Measurements from ENCODE around the gene PPP2R2C.

PPP2R2C gene

DNA sequence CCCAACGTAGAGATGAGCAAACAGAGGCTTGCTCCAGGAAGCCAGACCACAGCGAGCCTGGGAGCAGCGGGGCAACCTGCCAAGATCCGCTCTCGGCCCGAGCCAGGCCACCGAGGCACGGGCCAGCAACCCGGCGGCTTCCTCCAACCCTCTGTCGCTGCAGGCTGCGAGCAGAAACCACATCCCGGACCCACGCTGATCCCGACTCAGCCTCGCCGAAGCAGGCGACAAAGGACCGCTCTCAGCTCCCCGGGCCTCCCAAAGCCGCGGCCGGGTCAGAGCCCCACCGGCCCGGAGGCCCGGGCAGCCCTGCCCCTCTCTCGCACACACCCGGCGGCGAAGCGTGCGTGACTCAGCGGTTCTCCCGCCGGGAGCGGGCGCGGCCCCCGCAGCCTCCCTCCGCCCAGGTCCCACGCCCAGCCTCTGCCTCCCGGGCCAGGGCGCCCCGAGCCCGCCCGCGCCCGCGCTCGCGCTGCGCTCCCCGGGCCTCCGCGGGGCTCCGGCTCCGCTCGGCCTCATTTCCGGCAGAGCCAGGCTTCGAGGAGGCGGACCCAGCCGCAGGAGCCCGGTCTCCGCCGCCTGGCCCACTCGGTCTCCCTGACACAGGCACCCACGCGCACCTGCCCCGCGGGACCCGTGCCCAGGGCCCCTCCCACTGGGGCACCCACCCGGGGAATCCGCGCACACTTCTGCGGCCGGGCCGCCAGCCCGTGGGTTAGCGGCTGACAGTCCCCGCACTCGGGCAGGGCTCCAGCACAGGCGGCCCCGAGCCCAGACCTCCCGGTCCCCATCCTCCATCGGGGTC, 1.7 kb downstream of the PPP2R2C start:
- peak; percentile 51 for DNase-seq (ENCODE audit: extremely low spot score)
- TF ChIP-seq ARNT (IDR thresholded peaks at IDR 0.05) (0 out of 2 replicates have a peak, but pooled peaks have one; percentile 8), FOXA1 (IDR thresholded peaks at IDR 0.05) (no peak)
- ChIA-PET POLR2A (no interaction called here), CTCF (no interaction called here)

DNA sequence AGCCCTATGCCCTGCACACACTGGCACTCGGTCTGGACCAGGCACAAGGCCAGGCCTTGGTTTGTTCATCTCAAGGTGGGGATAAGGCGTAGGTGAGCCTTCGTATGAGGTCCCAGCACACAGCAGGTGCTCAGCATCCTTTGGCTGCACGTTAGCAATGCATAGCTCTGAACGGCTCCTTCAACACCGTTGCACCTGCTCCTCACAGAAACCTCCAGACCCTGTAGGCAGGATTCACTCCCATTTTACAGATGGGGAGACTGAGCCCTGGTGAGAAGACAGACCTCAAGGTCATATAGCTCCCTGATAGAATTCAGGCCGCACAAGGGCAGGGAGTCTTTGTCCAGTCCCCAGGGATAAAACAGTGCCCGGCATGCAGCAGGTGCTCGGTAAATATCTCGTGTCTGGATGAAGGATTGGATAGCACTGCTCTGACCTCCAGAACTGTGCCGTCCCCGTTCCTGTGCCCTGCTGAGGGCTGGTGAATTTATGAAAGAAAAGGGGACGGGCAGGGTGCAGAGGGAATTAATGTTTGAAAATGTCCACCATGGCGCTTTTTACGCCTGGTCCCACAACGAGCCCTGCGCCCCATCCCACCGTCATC, 2.4 kb downstream of the PPP2R2C start:
- CTCF ChIA-PET, result no interaction called here

DNA sequence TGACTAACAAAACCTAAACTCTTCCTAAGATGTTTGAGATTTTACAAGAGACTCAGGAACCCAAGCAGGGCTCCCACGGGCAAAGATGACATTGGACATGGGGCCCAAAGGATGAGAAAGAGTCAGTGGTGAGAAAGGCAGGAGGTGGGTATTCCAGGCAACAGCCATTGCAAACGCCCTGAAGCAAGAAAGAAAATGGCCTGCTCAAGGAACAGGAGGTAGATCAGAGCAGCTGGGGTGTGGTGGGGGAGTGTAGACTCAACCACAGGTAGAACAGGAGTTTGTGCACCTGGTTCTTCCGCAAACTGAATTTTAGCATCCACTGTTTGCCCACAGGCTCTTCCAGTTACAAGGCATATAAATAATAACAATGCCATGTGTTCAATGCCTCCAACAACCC, 3.3 kb downstream of the PPP2R2C start:
- POLR2A ChIA-PET, result no interaction called here
- DNase-seq (ENCODE audit: extremely low spot score), result no peak
- CTCF ChIA-PET, result no interaction called here
- TF ChIP-seq TARDBP (IDR thresholded peaks at IDR 0.05), result no peak
- TF ChIP-seq ARNT (IDR thresholded peaks at IDR 0.05), result no peak
- TF ChIP-seq SP1 (IDR thresholded peaks at IDR 0.05), result no peak
- TF ChIP-seq FOXA1 (IDR thresholded peaks at IDR 0.05), result no peak

More for the DNA sequence above, 2.4 kb downstream of the PPP2R2C start:
- no peak for TF ChIP-seq ZNF384 (IDR thresholded peaks at IDR 0.05)
- no peak for TF ChIP-seq FOXK2 (IDR thresholded peaks at IDR 0.05)
- TF ChIP-seq ELF4 (IDR thresholded peaks at IDR 0.05), result no peak
- no peak for TF ChIP-seq NFRKB (IDR thresholded peaks at IDR 0.05)
- TF ChIP-seq, protein P1, sequence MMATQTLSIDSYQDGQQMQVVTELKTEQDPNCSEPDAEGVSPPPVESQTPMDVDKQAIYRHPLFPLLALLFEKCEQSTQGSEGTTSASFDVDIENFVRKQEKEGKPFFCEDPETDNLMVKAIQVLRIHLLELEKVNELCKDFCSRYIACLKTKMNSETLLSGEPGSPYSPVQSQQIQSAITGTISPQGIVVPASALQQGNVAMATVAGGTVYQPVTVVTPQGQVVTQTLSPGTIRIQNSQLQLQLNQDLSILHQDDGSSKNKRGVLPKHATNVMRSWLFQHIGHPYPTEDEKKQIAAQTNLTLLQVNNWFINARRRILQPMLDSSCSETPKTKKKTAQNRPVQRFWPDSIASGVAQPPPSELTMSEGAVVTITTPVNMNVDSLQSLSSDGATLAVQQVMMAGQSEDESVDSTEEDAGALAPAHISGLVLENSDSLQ (IDR thresholded peaks at IDR 0.05), result no peak
- TF ChIP-seq HDGF (IDR thresholded peaks at IDR 0.05; ENCODE audit: borderline replicate concordance), result no peak
- no peak for TF ChIP-seq SUZ12 (IDR thresholded peaks at IDR 0.05)
- TF ChIP-seq ARNT (IDR thresholded peaks at IDR 0.05), result no peak
- TF ChIP-seq LEF1 (IDR thresholded peaks at IDR 0.05; ENCODE audit: borderline replicate concordance), result no peak
- no peak for TF ChIP-seq FOXA1 (IDR thresholded peaks at IDR 0.05)
- no peak for TF ChIP-seq BHLHE40 (IDR thresholded peaks at IDR 0.05; ENCODE audit: borderline replicate concordance)
- no peak for TF ChIP-seq SP1 (IDR thresholded peaks at IDR 0.05)
- no peak for TF ChIP-seq CTBP1 (IDR thresholded peaks at IDR 0.05; ENCODE audit: borderline replicate concordance)
- POLR2A ChIA-PET, result no interaction called here
- DNase-seq (ENCODE audit: extremely low spot score), result no peak

DNA sequence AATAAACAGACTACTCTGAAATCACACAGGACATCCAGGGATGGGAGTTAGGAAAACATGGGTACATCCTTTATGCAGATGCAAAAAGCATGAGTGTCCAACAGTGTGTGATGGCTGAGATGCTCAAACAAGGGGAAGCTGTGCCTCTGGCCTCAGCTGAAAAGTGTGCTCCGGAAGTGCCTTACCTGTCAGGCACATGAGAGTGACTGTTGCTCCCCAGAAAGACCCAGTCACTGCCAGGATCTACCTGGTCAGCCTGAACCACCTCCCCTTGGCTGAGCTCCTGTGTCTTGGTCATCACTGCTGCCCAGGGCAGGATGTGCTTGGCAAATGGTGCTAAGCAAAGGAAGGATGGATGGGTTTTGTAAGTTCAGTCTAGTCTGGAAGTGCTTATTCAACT, 4.0 kb downstream of the PPP2R2C start:
- no peak for DNase-seq (ENCODE audit: extremely low spot score)
- POLR2A ChIA-PET, result interaction anchor here (1.3 kb wide), 1 partner anchor 599 kb away, joined by 3 read pairs; the partner anchor contains the start of gene GRPEL1
- CTCF ChIA-PET, result no interaction called here
- no peak for TF ChIP-seq LEF1 (IDR thresholded peaks at IDR 0.05; ENCODE audit: borderline replicate concordance)
- TF ChIP-seq NFRKB (IDR thresholded peaks at IDR 0.05), result no peak
- no peak for TF ChIP-seq TARDBP (IDR thresholded peaks at IDR 0.05)
- TF ChIP-seq ARNT (IDR thresholded peaks at IDR 0.05), result no peak
- no peak for TF ChIP-seq FOXK2 (IDR thresholded peaks at IDR 0.05)
- no peak for TF ChIP-seq FOXA1 (IDR thresholded peaks at IDR 0.05)
- TF ChIP-seq, protein P1 (IDR thresholded peaks at IDR 0.05), result no peak
- no peak for TF ChIP-seq BHLHE40 (IDR thresholded peaks at IDR 0.05; ENCODE audit: borderline replicate concordance)
- no peak for TF ChIP-seq ZNF384 (IDR thresholded peaks at IDR 0.05)
- TF ChIP-seq FOXM1 (IDR thresholded peaks at IDR 0.05; ENCODE audit: borderline replicate concordance), result no peak
- TF ChIP-seq SP1 (IDR thresholded peaks at IDR 0.05), result no peak
- no peak for TF ChIP-seq CTBP1 (IDR thresholded peaks at IDR 0.05; ENCODE audit: borderline replicate concordance)
- TF ChIP-seq ELF4 (IDR thresholded peaks at IDR 0.05), result no peak
- TF ChIP-seq SUZ12 (IDR thresholded peaks at IDR 0.05), result no peak
- no peak for TF ChIP-seq L3MBTL2 (conservative IDR thresholded peaks at IDR 0.05)
- no peak for TF ChIP-seq HDGF (IDR thresholded peaks at IDR 0.05; ENCODE audit: borderline replicate concordance)

DNA sequence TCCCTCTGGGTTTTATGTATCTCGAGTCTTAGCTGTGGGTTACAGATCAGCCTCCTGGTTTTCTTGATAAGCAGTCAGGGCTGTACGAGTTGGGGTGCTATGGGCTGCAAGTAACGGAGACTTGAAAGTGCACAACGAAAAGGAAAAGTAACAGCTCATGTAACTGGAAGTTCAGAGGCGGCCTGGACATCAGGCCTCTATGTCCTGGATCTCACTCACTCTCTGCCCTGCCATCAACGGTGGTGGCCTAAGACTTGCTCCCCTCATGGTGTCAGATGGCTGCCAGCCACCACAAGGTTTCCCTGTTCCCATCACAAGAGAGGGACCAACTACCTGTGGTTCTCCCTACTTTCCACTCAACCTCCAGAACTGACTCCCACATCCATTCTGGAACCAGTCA, 4.8 kb downstream of the PPP2R2C start:
- ChIA-PET CTCF (no interaction called here), POLR2A (interaction anchor here (1.3 kb wide), 1 partner anchor 600 kb away, joined by 3 read pairs; the partner anchor contains the start of gene GRPEL1)
- TF ChIP-seq BHLHE40 (IDR thresholded peaks at IDR 0.05; ENCODE audit: borderline replicate concordance) (no peak), ELF4 (IDR thresholded peaks at IDR 0.05) (no peak), NFRKB (IDR thresholded peaks at IDR 0.05) (no peak), FOXK2 (IDR thresholded peaks at IDR 0.05) (no peak), LEF1 (IDR thresholded peaks at IDR 0.05; ENCODE audit: borderline replicate concordance) (no peak), FOXM1 (IDR thresholded peaks at IDR 0.05; ENCODE audit: borderline replicate concordance) (no peak), ZNF384 (IDR thresholded peaks at IDR 0.05) (no peak), SP1 (IDR thresholded peaks at IDR 0.05) (no peak), TARDBP (IDR thresholded peaks at IDR 0.05) (no peak), L3MBTL2 (conservative IDR thresholded peaks at IDR 0.05) (no peak), FOXA1 (IDR thresholded peaks at IDR 0.05) (no peak), SUZ12 (IDR thresholded peaks at IDR 0.05) (no peak), ARNT (IDR thresholded peaks at IDR 0.05) (no peak), CTBP1 (IDR thresholded peaks at IDR 0.05; ENCODE audit: borderline replicate concordance) (no peak), HDGF (IDR thresholded peaks at IDR 0.05; ENCODE audit: borderline replicate concordance) (no peak)
- TF ChIP-seq, protein P1 (IDR thresholded peaks at IDR 0.05), result no peak
- no peak for DNase-seq (ENCODE audit: extremely low spot score)

DNA sequence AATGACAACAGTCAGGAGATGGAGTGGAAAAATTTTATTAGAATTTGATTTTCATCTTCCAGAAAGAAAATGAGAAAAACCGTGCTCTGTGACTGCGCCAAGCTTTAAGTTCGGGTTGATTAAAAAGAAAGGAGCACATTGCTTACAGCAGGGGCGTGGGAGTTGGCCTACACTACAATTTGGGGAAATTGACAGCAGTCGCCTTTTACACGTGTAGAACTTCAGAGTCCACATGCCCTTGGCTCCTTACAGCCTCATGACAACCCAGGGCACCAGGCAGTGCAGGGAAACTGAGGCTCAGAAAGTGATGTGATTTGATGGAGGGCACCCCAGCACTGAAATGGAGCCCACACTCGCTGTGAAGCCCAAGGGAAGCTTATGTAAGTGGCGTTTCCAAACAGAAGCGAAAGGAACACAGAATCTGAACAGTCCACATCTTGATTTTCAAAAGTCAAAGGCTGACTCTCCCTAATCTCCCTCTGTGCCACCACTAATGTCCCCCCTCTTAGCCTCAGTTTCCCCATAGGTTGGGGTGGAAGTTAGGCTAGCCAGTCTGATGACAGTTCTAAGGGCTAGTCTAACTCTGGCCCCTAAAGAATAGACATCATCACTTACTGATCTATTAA, 5.5 kb downstream of the PPP2R2C start:
- TF ChIP-seq CTBP1 (IDR thresholded peaks at IDR 0.05; ENCODE audit: borderline replicate concordance) (no peak), SUZ12 (IDR thresholded peaks at IDR 0.05) (no peak), TARDBP (IDR thresholded peaks at IDR 0.05) (no peak), FOXA1 (IDR thresholded peaks at IDR 0.05) (no peak)
- DNase-seq (ENCODE audit: extremely low spot score), result no peak
- CTCF ChIA-PET, result no interaction called here
- POLR2A ChIA-PET, result no interaction called here

Data from HEK293T (cell line).